GM23338 (cell line): ENCODE results near the gene BEGAIN. TPM values are rescaled to one million over a fixed set of nuclear protein-coding genes. Genes with fewer than 3 reads are reported as not detected.

ENCODE experiments used
- ATAC-seq: fragments of 200-7000 bp; cut with Tn5 transposase; 3 replicates; pipeline ENCODE4 v1.9.1; 2020
- DNase-seq: peaks from one replicate; pipeline ENCODE4 v3.0.0-alpha.2; 2015; ENCODE audit warnings: low spot score
- H2AFZ ChIP-seq: fragments of 200-600 bp; sonication (generic); 2 replicates; pipeline ENCODE4 v1.8.0; 2016; ENCODE audit warnings: antibody characterized with exemption, mild to moderate bottlenecking, moderate library complexity
- H3F3A ChIP-seq: fragments of 200-600 bp; sonication (generic); replicated peaks from 2 replicates; pipeline ENCODE4 v1.8.0; 2017; ENCODE audit warnings: antibody characterized with exemption, mixed run types, low read depth
- H3K27ac ChIP-seq: fragments of 200-600 bp; sonication (generic); 2 replicates; pipeline ENCODE4 v1.6.1; 2016; ENCODE audit warnings: low read depth
- H3K27me3 ChIP-seq: fragments of 200-600 bp; sonication (generic); 2 replicates; pipeline ENCODE4 v1.8.0; 2016; ENCODE audit warnings: mild to moderate bottlenecking, mixed run types, moderate library complexity; ENCODE audit not compliant: insufficient read depth
- H3K36me3 ChIP-seq: fragments of 200-600 bp; sonication (generic); 2 replicates; pipeline ENCODE4 v1.8.0; 2016; ENCODE audit warnings: mild to moderate bottlenecking; ENCODE audit not compliant: insufficient read depth
- H3K4me1 ChIP-seq: fragments of 200-600 bp; sonication (generic); 2 replicates; pipeline ENCODE4 v1.8.0; 2016; ENCODE audit warnings: mild to moderate bottlenecking, moderate library complexity; ENCODE audit not compliant: insufficient read depth
- H3K4me2 ChIP-seq: fragments of 200-600 bp; sonication (generic); 2 replicates; pipeline ENCODE4 v1.7.1; 2017; ENCODE audit warnings: mixed run types
- H3K4me3 ChIP-seq: fragments of 200-600 bp; sonication (generic); 2 replicates; pipeline ENCODE4 v1.6.1; 2016; ENCODE audit warnings: mixed run types
- H3K79me2 ChIP-seq: fragments of 200-600 bp; sonication (generic); replicated peaks from 2 replicates; pipeline ENCODE4 v1.8.0; 2017; ENCODE audit warnings: mild to moderate bottlenecking; ENCODE audit not compliant: insufficient read depth
- H3K9me2 ChIP-seq: fragments of 200-600 bp; sonication (generic); 2 replicates; pipeline ENCODE4 v1.8.0; 2017; ENCODE audit not compliant: insufficient read depth
- H4K20me1 ChIP-seq: fragments of 200-600 bp; sonication (generic); replicated peaks from 2 replicates; pipeline ENCODE4 v1.8.0; 2017; ENCODE audit warnings: mild to moderate bottlenecking; ENCODE audit not compliant: insufficient read depth
- H3K27ac Mint-ChIP-seq: 2 replicates; pipeline ENCODE4 v1.8.0; 2020; ENCODE audit warnings: inconsistent platforms, mild to moderate bottlenecking, moderate library complexity, mixed read lengths
- H3K27me3 Mint-ChIP-seq: 3 replicates; pipeline ENCODE4 v1.8.0; 2022; ENCODE audit warnings: low read depth, mild to moderate bottlenecking, moderate library complexity, mixed read lengths, inconsistent platforms; ENCODE audit not compliant: insufficient read depth, poor library complexity
- H3K36me3 Mint-ChIP-seq: 3 replicates; pipeline ENCODE4 v1.8.0; 2021; ENCODE audit warnings: low read depth, mild to moderate bottlenecking, inconsistent platforms, moderate library complexity, mixed read lengths
- H3K4me1 Mint-ChIP-seq: 3 replicates; pipeline ENCODE4 v1.8.0; 2020; ENCODE audit warnings: mild to moderate bottlenecking, inconsistent platforms, mixed read lengths
- H3K4me3 Mint-ChIP-seq: 3 replicates; pipeline ENCODE4 v1.8.0; 2021; ENCODE audit warnings: moderate library complexity, mild to moderate bottlenecking, inconsistent platforms, mixed read lengths
- H3K9me3 Mint-ChIP-seq: 3 replicates; pipeline ENCODE4 v1.8.0; 2020; ENCODE audit warnings: moderate library complexity, mild to moderate bottlenecking, inconsistent platforms, mixed read lengths
- CTCF ChIP-seq, 2 experiments: fragments of 200-600 bp in 1 of 2; sonication (generic) in 1 of 2; conservative IDR thresholded peaks; 2 replicates each; pipeline versions ENCODE4 v1.5.1 to v1.6.1; 2016 to 2017; ENCODE audit warnings: antibody characterized with exemption in 2 of 2, low read depth in 2 of 2, mild to moderate bottlenecking in 2 of 2, moderate library complexity in 1 of 2
- ETS1 ChIP-seq: IDR thresholded peaks from 2 replicates; pipeline ENCODE4 v1.6.1; 2016; ENCODE audit warnings: antibody characterized with exemption
- EZH2phosphoT487 ChIP-seq: fragments of 200-600 bp; sonication (generic); IDR thresholded peaks from one replicate; pipeline ENCODE4 v1.8.1; 2018; ENCODE audit warnings: antibody characterized with exemption; ENCODE audit not compliant: unreplicated experiment
- POLR2AphosphoS5 ChIP-seq: IDR thresholded peaks from 2 replicates; pipeline ENCODE4 v1.6.1; 2016; ENCODE audit warnings: antibody characterized with exemption, low read depth
- REST ChIP-seq: IDR thresholded peaks from one replicate; pipeline ENCODE4 v1.6.1; 2018; ENCODE audit warnings: antibody characterized with exemption; ENCODE audit not compliant: unreplicated experiment
- ZNF114 ChIP-seq: fragments of 250-450 bp; sonication (Bioruptor Pico); IDR thresholded peaks from 2 replicates; pipeline ENCODE4 v1.5.0; 2020; ENCODE audit warnings: mild to moderate bottlenecking, moderate library complexity
- ZNF331 ChIP-seq: fragments of 250-450 bp; sonication (Bioruptor Pico); IDR thresholded peaks from 2 replicates; pipeline ENCODE4 v1.5.0; 2020; ENCODE audit warnings: low read depth, mild to moderate bottlenecking, moderate library complexity
- polyA plus RNA-seq: library from polyadenylated mRNA; unstranded; fragments of >200 nt; fragmentation: Nextera tagmentation; extraction: Ambion mirVana; gene quantifications from 2 replicates; pipeline ENCODE4 v1.2.1, GENCODE V29; 2016
- total RNA-seq: library from RNA; depleted of rRNA; stranded (reverse); fragments of >200 nt; shearing (Covaris generic); gene quantifications from 2 replicates; pipeline ENCODE4 v1.2.3, GENCODE V29; 2014

BEGAIN gene
- total and polyA plus RNA-seq, 2 experiments from 2014 or later = 0.60 to 2.4 TPM

- TF ChIP-seq REST (no peak), ZNF114 (CRISPR knock-in tag) (no peak), ETS1 (no peak), CTCF (conservative IDR thresholded peaks at IDR 0.05; ENCODE audit: low read depth in 2 of 2) (no peak), POLR2AphosphoS5 (no peak), ZNF331 (CRISPR knock-in tag) (no peak)
These were observed 6.6 kb downstream of the BEGAIN start (continued) for GRCh38 chr14:100580316-100581227.

- H3K27ac Mint-ChIP-seq = no peak overlapping the region
- Histone ChIP-seq H3K36me3 (no peaks in the 10 kb centered on the region), H3K4me3 (no peak overlapping the region), H4K20me1 (no peaks in the 10 kb centered on the region), H3K27me3 (no peaks in the 10 kb centered on the region), H3K79me2 (no peaks in the 10 kb centered on the region), H2AFZ (no peak overlapping the region), H3F3A (no peaks in the 10 kb centered on the region), H3K9me2 (no peaks in the 10 kb centered on the region), H3K4me2 (no peak overlapping the region), H3K4me1 (no peaks in the 10 kb centered on the region; the same call in 1 of the 2 replicates), H3K27ac (no peak overlapping the region)
- peaks cover 16% of the 10 kb centered on the region for H3K27me3 Mint-ChIP-seq
- no peak overlapping the region for H3K4me3 Mint-ChIP-seq
- H3K36me3 Mint-ChIP-seq = no peaks in the 10 kb centered on the region; the same call in 2 of the 3 replicates
- H3K9me3 Mint-ChIP-seq = no peaks in the 10 kb centered on the region
- ATAC-seq = no peak
- no peak for DNase-seq
- peaks cover 1% of the 10 kb centered on the region for H3K4me1 Mint-ChIP-seq
- no peak for TF ChIP-seq ZNF114 (CRISPR knock-in tag)
- no peak for TF ChIP-seq REST
- no peak for TF ChIP-seq ETS1
- TF ChIP-seq EZH2phosphoT487 = no peak
These were observed 8.7 kb downstream of the BEGAIN start for GRCh38 chr14:100578552-100578951.
